ENCODE data around the gene BMP2K.

DNA sequence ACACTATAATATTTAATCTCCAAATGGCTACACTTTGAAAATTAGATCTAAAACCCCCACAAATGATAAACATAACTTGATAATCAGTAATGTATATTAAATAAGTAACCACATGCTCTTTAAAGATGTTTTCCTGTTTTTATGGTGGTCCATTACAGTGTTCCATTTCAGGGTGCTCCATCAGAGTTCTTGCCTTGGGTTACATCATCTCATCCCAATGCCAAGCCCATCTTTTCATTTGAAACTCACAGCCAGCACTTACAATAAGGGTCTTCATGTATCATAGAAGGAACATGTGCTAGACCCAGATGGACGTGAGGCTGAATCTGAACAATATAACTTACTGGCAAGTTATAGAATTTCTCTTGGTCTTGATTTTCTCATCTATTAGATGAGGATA is 173.6 kb downstream of the BMP2K start:
- TF ChIP-seq CTCF (IDR thresholded peaks at IDR 0.05; ENCODE audit: low read depth, low read length) (no peak), POLR2A (IDR thresholded peaks at IDR 0.05; ENCODE audit: extremely low read depth, insufficient read length) (no peak), MYC (IDR thresholded peaks at IDR 0.05; ENCODE audit: low read depth, low read length) (no peak)
